D721Med (cell line): ENCODE measurements around the gene RWDD1.

Source experiments
- DNase-seq: peaks from one replicate; pipeline ENCODE4 v3.0.0; 2011; ENCODE audit warnings: low spot score; ENCODE audit not compliant: insufficient read length
- FAIRE-seq: peaks from 2 replicates; lab custom pipeline; 2011; peaks lifted over from hg19 to GRCh38; lab: Jason Lieb, UNC
- TF ChIP-seq, protein P1 (sequence below): IDR thresholded peaks from 2 replicates; pipeline ENCODE4 v1.5.1; 2012; ENCODE audit warnings: mild to moderate bottlenecking, control low read depth; ENCODE audit not compliant: insufficient read depth; ENCODE audit errors: missing control alignments

RWDD1 gene

DNA sequence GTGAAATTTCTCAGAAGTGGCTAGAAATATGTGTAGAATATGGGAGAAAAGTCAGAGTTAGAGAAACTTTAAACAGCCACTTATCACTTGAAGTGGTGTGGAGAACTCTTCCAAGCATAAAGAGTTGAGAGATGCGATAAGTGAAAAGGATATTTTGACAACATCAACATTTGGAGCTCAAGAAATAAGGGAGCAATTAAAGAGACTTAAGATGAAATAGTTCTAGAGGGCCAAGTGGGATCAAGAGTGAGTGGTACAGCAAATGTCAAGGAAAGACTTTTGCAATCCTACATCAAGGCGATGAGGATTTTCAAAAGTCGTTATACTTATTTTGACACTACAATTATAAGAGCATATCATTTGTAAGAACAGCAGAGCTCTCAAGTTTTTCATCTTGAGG lies 54.6 kb downstream of the RWDD1 start:
- DNase-seq (no peak), FAIRE-seq (no peak)
- TF ChIP-seq, protein P1, sequence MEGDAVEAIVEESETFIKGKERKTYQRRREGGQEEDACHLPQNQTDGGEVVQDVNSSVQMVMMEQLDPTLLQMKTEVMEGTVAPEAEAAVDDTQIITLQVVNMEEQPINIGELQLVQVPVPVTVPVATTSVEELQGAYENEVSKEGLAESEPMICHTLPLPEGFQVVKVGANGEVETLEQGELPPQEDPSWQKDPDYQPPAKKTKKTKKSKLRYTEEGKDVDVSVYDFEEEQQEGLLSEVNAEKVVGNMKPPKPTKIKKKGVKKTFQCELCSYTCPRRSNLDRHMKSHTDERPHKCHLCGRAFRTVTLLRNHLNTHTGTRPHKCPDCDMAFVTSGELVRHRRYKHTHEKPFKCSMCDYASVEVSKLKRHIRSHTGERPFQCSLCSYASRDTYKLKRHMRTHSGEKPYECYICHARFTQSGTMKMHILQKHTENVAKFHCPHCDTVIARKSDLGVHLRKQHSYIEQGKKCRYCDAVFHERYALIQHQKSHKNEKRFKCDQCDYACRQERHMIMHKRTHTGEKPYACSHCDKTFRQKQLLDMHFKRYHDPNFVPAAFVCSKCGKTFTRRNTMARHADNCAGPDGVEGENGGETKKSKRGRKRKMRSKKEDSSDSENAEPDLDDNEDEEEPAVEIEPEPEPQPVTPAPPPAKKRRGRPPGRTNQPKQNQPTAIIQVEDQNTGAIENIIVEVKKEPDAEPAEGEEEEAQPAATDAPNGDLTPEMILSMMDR = no peak

GRCh38 chr6:116629563-116629981 lies 58.3 kb downstream of the RWDD1 start:
- FAIRE-seq (no peak), DNase-seq (no peak)
- TF ChIP-seq, protein P1 = no peak

GRCh38 chr6:116631379-116631990 lies 60.2 kb downstream of the RWDD1 start:
- TF ChIP-seq, protein P1 = no peak
- no peak for FAIRE-seq
- DNase-seq = no peak

DNA sequence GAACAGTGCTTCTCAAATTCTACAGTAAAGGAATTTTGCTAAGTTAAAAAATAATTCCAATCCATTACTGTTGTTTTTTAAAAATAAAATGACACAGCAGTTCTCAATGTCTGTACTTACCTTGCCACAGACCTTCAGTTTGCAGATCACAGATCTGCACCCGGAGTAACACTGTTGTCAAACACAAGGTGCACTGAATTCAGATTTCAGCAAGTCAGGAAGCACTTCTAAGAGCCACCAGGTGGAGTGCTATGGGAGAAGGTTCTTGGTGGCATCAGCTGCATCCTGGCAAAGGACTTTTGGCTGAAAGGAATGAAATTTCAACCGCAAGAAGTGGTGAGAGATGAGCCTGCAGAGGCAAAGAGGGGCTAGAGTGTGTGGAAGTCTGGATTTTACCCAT lies 62.4 kb downstream of the RWDD1 start:
- no peak for DNase-seq
- FAIRE-seq = no peak
- TF ChIP-seq, protein P1 = no peak
